Peyer's patch (tissue), 4 donors: ENCODE results near the gene ZNF8.

Source experiments
- POLR2A ChIP-seq, 2 donors: fragments of 450-650 bp; IDR thresholded peaks; one replicate each; pipeline ENCODE4 v1.5.1; 2017; ENCODE audit warnings: antibody characterized with exemption in 2 of 2, mild to moderate bottlenecking in 2 of 2, moderate library complexity in 2 of 2
- TF ChIP-seq, protein P1 (sequence below), 6 experiments: fragments of 450-650 bp in 4 of 6; fragments of 200-600 bp in 2 of 6; sonication (generic) in 1 of 6; IDR thresholded peaks; one replicate each; pipeline ENCODE4 v1.5.1; 2017 to 2019; ENCODE audit warnings: antibody characterized with exemption in 6 of 6, mild to moderate bottlenecking in 3 of 6, moderate library complexity in 1 of 6

DNA sequence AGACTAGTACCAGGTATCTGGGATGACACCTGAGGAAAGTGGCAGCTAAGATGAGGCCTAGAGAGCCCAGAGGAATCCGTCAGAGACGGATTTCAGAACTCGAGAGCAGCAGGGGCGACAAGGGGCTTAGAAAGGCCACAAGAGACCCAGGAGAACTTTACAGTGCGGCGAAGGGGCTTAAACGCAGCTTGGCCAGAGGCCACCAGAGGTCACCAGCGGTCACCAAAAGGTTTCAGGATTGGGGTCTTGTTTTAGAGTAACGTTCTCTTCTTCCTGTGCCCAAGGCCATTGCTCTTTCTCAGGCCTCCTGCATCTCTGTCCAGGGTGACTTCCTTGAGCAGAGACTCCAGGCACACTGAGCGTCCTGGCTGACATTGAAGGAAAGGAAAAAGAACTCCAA lies 50.2 kb downstream of the ZNF8 start:
- TF ChIP-seq, protein P1, sequence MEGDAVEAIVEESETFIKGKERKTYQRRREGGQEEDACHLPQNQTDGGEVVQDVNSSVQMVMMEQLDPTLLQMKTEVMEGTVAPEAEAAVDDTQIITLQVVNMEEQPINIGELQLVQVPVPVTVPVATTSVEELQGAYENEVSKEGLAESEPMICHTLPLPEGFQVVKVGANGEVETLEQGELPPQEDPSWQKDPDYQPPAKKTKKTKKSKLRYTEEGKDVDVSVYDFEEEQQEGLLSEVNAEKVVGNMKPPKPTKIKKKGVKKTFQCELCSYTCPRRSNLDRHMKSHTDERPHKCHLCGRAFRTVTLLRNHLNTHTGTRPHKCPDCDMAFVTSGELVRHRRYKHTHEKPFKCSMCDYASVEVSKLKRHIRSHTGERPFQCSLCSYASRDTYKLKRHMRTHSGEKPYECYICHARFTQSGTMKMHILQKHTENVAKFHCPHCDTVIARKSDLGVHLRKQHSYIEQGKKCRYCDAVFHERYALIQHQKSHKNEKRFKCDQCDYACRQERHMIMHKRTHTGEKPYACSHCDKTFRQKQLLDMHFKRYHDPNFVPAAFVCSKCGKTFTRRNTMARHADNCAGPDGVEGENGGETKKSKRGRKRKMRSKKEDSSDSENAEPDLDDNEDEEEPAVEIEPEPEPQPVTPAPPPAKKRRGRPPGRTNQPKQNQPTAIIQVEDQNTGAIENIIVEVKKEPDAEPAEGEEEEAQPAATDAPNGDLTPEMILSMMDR (IDR thresholded peaks at IDR 0.05) = peak in 1 of 6 experiments; percentile 18
- TF ChIP-seq POLR2A (IDR thresholded peaks at IDR 0.05) = no peak
